ENCODE results near the gene HCCS.

Gene HCCS

DNA sequence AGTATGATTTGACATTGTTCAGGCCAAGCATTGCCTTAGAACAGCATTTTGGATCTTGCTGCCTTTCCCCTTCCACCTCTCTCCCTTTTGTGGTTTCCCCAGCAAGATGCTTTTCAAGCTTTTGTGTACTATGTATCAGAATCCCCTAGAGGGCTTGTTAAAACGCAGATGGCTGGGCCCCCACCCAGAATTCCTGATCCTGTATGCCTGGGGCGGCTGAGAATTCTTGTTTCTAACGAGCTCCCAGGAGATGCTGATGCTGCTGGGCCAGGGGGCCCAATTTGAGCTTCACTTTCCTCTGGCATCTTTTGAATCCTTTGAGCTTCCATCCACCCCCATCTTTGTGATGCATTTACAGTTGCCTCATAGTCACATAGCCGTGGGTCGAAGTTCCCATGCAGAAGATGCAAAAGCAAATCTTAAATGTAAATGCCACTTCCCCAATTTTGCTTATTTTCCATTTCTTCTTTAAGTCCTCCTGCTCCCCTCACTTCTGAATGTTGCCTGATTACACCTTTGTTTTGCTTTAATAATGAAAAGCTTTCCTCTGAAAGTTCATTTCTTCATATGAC lies 18.5 kb downstream of the HCCS start:
- H3K27me3 ChIP-seq (ENCODE audit: insufficient read depth, poor library complexity, severe bottlenecking): no peaks in the 10 kb centered on the region

DNA sequence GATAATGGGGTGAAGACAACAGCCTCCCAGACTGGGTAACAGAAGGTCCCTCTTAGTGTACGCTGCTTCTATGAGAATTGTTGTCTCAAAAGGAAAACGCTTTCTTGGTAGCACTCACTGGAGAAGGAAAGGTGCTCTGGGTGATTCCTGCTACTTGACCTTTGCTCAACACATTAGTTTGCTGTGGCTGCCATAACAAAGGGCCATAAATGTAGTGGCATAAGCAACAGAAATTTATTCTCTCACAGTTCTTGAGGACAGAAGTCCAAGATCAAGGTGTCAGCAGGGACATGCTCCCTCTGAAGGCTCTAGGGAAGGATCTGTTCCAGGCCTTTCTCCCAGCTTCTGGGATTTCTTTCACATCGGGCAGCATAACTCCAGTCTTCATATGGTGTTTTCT lies 19.0 kb downstream of the HCCS start:
- TF ChIP-seq, protein P1, sequence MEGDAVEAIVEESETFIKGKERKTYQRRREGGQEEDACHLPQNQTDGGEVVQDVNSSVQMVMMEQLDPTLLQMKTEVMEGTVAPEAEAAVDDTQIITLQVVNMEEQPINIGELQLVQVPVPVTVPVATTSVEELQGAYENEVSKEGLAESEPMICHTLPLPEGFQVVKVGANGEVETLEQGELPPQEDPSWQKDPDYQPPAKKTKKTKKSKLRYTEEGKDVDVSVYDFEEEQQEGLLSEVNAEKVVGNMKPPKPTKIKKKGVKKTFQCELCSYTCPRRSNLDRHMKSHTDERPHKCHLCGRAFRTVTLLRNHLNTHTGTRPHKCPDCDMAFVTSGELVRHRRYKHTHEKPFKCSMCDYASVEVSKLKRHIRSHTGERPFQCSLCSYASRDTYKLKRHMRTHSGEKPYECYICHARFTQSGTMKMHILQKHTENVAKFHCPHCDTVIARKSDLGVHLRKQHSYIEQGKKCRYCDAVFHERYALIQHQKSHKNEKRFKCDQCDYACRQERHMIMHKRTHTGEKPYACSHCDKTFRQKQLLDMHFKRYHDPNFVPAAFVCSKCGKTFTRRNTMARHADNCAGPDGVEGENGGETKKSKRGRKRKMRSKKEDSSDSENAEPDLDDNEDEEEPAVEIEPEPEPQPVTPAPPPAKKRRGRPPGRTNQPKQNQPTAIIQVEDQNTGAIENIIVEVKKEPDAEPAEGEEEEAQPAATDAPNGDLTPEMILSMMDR (IDR thresholded peaks at IDR 0.05; ENCODE audit: insufficient read depth, low read length): no peak
- TF ChIP-seq SPI1 (IDR thresholded peaks at IDR 0.05; ENCODE audit: borderline replicate concordance, low read depth) (no peak), GABPA (IDR thresholded peaks at IDR 0.05; ENCODE audit: low read depth) (no peak), POLR2AphosphoS5 (IDR thresholded peaks at IDR 0.05; ENCODE audit: low read depth) (no peak)
- TF ChIP-seq, protein P2, sequence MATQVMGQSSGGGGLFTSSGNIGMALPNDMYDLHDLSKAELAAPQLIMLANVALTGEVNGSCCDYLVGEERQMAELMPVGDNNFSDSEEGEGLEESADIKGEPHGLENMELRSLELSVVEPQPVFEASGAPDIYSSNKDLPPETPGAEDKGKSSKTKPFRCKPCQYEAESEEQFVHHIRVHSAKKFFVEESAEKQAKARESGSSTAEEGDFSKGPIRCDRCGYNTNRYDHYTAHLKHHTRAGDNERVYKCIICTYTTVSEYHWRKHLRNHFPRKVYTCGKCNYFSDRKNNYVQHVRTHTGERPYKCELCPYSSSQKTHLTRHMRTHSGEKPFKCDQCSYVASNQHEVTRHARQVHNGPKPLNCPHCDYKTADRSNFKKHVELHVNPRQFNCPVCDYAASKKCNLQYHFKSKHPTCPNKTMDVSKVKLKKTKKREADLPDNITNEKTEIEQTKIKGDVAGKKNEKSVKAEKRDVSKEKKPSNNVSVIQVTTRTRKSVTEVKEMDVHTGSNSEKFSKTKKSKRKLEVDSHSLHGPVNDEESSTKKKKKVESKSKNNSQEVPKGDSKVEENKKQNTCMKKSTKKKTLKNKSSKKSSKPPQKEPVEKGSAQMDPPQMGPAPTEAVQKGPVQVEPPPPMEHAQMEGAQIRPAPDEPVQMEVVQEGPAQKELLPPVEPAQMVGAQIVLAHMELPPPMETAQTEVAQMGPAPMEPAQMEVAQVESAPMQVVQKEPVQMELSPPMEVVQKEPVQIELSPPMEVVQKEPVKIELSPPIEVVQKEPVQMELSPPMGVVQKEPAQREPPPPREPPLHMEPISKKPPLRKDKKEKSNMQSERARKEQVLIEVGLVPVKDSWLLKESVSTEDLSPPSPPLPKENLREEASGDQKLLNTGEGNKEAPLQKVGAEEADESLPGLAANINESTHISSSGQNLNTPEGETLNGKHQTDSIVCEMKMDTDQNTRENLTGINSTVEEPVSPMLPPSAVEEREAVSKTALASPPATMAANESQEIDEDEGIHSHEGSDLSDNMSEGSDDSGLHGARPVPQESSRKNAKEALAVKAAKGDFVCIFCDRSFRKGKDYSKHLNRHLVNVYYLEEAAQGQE (IDR thresholded peaks at IDR 0.05; ENCODE audit: insufficient replicate concordance, low read depth): no peak
- no peak for DNase-seq (ENCODE audit: low read depth in 1 of 2, low spot score in 1 of 2)
- Histone ChIP-seq H3K27me3 (ENCODE audit: insufficient read depth, poor library complexity, severe bottlenecking) (no peaks in the 10 kb centered on the region), H3K27ac (replicated peaks) (no peak overlapping the region), H3K4me3 (replicated peaks; ENCODE audit: insufficient read depth, low read length) (no peak overlapping the region)

More for the DNA sequence above, 18.5 kb downstream of the HCCS start:
- TF ChIP-seq SPI1 (IDR thresholded peaks at IDR 0.05; ENCODE audit: borderline replicate concordance, low read depth): 0 out of 2 replicates have a peak, but pooled peaks have one; percentile 12
- TF ChIP-seq, protein P1 (IDR thresholded peaks at IDR 0.05; ENCODE audit: insufficient read depth, low read length): no peak
- TF ChIP-seq POLR2AphosphoS5 (IDR thresholded peaks at IDR 0.05; ENCODE audit: low read depth): no peak
- Histone ChIP-seq H3K4me3 (replicated peaks; ENCODE audit: insufficient read depth, low read length) (no peak overlapping the region), H3K27ac (replicated peaks) (no peak overlapping the region)
- DNase-seq (ENCODE audit: low read depth in 1 of 2, low spot score in 1 of 2): no peak

DNA sequence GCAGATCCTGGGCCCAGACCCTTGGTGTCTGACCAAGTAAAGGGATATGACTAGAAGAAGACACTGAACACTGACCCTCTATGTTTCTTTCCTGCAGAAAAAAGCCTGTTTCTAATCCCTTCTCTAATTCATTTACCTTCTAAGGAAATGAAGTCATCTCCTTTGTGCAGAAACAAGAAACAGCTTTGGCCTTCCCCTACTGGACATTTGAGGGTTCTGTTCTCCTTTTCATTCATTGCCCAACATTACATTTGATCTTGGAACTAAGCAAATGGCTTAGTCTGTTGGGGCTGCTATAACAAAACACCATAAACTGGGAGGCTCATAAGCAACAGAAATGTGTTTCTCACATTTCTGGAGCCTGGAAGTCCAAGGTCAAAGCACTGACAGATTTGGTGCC lies 20.0 kb downstream of the HCCS start:
- Histone ChIP-seq H3K27me3 (ENCODE audit: insufficient read depth, poor library complexity, severe bottlenecking) (no peaks in the 10 kb centered on the region), H3K4me3 (replicated peaks; ENCODE audit: insufficient read depth, low read length) (no peak overlapping the region), H3K27ac (replicated peaks) (no peak overlapping the region)
- DNase-seq (ENCODE audit: low read depth in 1 of 2, low spot score in 1 of 2): no peak
- TF ChIP-seq, protein P1 (IDR thresholded peaks at IDR 0.05; ENCODE audit: insufficient read depth, low read length): no peak
- no peak for TF ChIP-seq GABPA (IDR thresholded peaks at IDR 0.05; ENCODE audit: low read depth)
- TF ChIP-seq POLR2AphosphoS5 (IDR thresholded peaks at IDR 0.05; ENCODE audit: low read depth): no peak
- no peak for TF ChIP-seq SPI1 (IDR thresholded peaks at IDR 0.05; ENCODE audit: borderline replicate concordance, low read depth)
- TF ChIP-seq, protein P2 (IDR thresholded peaks at IDR 0.05; ENCODE audit: insufficient replicate concordance, low read depth): no peak

Data from HL-60 (cell line).